ENCODE measurements around the gene ANXA3.

The ANXA3 gene

DNA sequence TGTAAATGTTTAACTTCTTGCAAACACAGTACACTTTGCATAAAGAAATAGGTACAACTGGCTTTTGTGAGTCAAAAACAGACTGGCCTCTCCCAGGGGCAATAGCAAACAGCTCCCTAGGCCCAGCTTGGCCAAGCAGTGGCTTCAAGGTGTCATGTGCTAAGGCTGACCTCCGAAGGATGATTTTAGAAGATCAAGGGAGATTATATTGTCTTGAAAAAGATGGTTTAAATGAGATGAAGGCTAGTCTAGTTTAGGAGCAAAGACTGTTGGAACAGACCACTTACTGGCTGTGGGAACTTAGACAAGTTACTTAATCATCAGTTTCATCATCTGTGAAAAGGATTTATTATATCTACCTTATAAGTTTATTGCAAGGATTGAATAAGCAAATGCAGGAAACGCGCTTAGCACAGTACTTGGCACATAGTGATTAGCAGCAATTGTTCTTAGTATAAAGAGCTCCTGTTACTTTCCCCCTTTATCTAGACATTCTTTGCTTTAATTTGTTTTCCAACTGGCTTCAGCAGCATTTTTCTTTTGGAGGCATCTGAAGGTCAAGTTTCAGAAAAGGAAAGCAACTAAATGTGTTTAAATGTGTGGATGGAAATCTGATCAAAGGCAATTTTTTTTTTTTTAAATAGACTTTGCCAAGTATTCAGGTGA, 17.2 kb downstream of the ANXA3 start:
- Histone ChIP-seq H3K4me1 (ENCODE audit: control insufficient read depth, insufficient read depth, low read length, poor library complexity, severe bottlenecking) (no peaks in the 10 kb centered on the region), H3K36me3 (ENCODE audit: control insufficient read depth, insufficient read depth, low read length) (no peaks in the 10 kb centered on the region), H3K9me3 (ENCODE audit: control insufficient read depth, low read length) (no peaks in the 10 kb centered on the region), H3K4me3 (ENCODE audit: insufficient read depth, low read depth, low read length, poor library complexity, severe bottlenecking) (no peak overlapping the region), H3K27me3 (replicated peaks; ENCODE audit: control insufficient read depth, insufficient read depth, low read length, poor library complexity, severe bottlenecking) (no peaks in the 10 kb centered on the region), H3K27ac (ENCODE audit: insufficient read depth, low read length, poor library complexity, severe bottlenecking) (no peak overlapping the region)
- no peak for DNase-seq

DNA sequence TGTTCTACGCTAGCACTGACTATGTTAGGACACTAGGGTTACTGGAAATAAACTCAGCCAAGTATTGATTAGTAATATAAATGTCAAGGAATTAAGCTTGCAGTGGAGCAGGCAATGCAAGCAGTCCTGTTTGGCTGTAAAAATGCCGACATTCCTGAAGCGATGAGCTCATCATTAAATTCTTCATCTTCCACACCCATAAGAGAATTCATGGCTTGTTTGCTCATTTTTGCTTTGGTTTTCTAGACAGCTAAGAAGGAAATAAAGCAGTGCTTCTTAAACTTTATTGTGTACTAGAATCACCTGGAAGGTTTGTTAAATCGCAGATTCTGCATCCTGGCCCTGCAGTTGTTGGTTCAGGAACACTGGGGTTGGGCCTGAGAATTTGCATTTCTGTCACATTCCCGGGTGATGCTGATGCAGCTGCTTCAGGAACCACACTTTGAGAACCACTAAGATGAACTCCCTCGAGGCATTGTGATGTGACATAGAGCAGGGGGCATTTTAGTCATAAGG, 17.8 kb downstream of the ANXA3 start:
- no peak for DNase-seq
- Histone ChIP-seq H3K9me3 (ENCODE audit: control insufficient read depth, low read length) (no peaks in the 10 kb centered on the region), H3K27me3 (replicated peaks; ENCODE audit: control insufficient read depth, insufficient read depth, low read length, poor library complexity, severe bottlenecking) (no peaks in the 10 kb centered on the region), H3K4me3 (ENCODE audit: insufficient read depth, low read depth, low read length, poor library complexity, severe bottlenecking) (no peak overlapping the region), H3K36me3 (ENCODE audit: control insufficient read depth, insufficient read depth, low read length) (no peaks in the 10 kb centered on the region), H3K4me1 (ENCODE audit: control insufficient read depth, insufficient read depth, low read length, poor library complexity, severe bottlenecking) (no peaks in the 10 kb centered on the region), H3K27ac (ENCODE audit: insufficient read depth, low read length, poor library complexity, severe bottlenecking) (no peak overlapping the region)

DNA sequence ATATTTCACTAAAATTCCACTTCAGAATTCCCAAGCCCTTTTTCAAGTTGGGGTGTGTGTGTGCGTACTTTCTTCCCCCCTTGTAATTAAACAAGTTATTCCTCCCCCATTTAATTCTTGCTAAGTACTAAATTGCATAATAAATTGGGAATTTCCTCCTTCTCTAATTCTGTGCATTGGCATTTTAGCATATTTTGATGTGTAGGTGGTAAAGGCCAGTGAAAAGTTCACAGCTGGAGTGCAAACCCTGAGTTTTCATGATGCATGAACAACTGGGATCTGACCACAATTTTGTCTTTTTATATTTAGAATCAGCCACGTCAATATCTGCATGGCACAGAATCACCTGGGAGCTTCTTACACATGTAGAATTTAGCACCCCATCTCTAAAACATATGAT, 18.5 kb downstream of the ANXA3 start:
- H3K27me3 ChIP-seq (replicated peaks; ENCODE audit: control insufficient read depth, insufficient read depth, low read length, poor library complexity, severe bottlenecking), result no peaks in the 10 kb centered on the region
- H3K9me3 ChIP-seq (ENCODE audit: control insufficient read depth, low read length), result no peaks in the 10 kb centered on the region
- DNase-seq, result no peak
- no peak overlapping the region for H3K4me3 ChIP-seq (ENCODE audit: insufficient read depth, low read depth, low read length, poor library complexity, severe bottlenecking)
- H3K4me1 ChIP-seq (ENCODE audit: control insufficient read depth, insufficient read depth, low read length, poor library complexity, severe bottlenecking), result no peaks in the 10 kb centered on the region
- no peaks in the 10 kb centered on the region for H3K36me3 ChIP-seq (ENCODE audit: control insufficient read depth, insufficient read depth, low read length)
- no peak overlapping the region for H3K27ac ChIP-seq (ENCODE audit: insufficient read depth, low read length, poor library complexity, severe bottlenecking)

DNA sequence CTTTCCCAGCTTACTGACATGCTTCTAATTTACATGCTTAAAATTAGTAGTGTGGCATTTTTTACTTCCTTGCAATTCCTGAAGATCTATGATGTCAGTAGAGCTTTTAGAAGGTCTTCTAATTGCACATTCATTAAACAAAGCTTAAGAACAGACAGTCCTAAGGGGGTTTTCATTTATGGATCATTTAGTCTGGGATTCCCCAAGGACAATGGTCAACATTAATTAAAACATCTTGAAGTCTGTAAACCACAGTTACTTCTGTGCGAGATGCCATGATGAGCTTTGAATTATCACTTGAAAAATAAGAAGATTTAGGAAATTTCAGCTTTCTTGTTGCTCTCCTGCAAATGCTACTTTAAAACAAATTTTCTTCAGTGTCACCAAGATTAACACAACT, 20.2 kb downstream of the ANXA3 start:
- H3K27me3 ChIP-seq (replicated peaks; ENCODE audit: control insufficient read depth, insufficient read depth, low read length, poor library complexity, severe bottlenecking), result no peaks in the 10 kb centered on the region
- H3K4me1 ChIP-seq (ENCODE audit: control insufficient read depth, insufficient read depth, low read length, poor library complexity, severe bottlenecking), result no peaks in the 10 kb centered on the region
- H3K27ac ChIP-seq (ENCODE audit: insufficient read depth, low read length, poor library complexity, severe bottlenecking), result no peak overlapping the region
- H3K4me3 ChIP-seq (ENCODE audit: insufficient read depth, low read depth, low read length, poor library complexity, severe bottlenecking), result no peak overlapping the region
- no peaks in the 10 kb centered on the region for H3K36me3 ChIP-seq (ENCODE audit: control insufficient read depth, insufficient read depth, low read length)
- DNase-seq, result no peak
- no peaks in the 10 kb centered on the region for H3K9me3 ChIP-seq (ENCODE audit: control insufficient read depth, low read length)

DNA sequence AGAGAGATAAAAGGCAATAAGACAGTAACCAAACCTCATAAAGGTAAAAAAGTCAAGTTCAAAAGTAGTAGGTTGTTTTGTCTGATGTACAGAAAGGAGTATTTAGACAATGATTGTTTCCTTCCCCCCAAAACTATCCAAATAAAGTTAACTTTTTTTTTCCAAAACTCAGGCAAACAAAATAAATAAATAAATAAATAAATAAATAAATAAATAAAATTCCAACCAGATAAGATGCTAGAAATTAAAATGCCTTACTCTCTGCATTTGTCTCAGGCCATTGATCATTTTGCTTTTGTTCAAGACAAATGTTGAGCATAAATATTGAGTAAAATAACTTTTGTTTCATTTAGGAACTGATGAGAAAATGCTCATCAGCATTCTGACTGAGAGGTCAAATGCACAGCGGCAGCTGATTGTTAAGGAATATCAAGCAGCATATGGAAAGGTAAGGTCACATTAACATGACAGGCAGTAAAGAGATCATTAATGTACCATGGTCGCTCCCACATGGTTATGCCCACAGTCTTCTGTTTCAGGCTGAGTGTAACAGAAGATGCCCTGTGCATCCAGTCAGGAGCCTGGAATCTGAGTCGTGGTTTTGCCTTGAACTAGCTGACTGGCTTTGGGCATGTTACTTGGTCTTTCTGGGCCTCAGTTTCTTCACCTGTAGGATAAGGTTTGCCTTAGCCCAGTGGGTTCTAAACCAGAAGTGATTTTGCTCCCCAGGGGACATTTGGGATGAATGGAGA, 27.3 kb downstream of the ANXA3 start:
- Histone ChIP-seq H3K4me1 (ENCODE audit: control insufficient read depth, insufficient read depth, low read length, poor library complexity, severe bottlenecking) (no peaks in the 10 kb centered on the region), H3K9me3 (ENCODE audit: control insufficient read depth, low read length) (no peaks in the 10 kb centered on the region), H3K36me3 (ENCODE audit: control insufficient read depth, insufficient read depth, low read length) (no peaks in the 10 kb centered on the region), H3K27me3 (replicated peaks; ENCODE audit: control insufficient read depth, insufficient read depth, low read length, poor library complexity, severe bottlenecking) (no peaks in the 10 kb centered on the region), H3K4me3 (ENCODE audit: insufficient read depth, low read depth, low read length, poor library complexity, severe bottlenecking) (no peak overlapping the region), H3K27ac (ENCODE audit: insufficient read depth, low read length, poor library complexity, severe bottlenecking) (no peak overlapping the region)
- no peak for DNase-seq

DNA sequence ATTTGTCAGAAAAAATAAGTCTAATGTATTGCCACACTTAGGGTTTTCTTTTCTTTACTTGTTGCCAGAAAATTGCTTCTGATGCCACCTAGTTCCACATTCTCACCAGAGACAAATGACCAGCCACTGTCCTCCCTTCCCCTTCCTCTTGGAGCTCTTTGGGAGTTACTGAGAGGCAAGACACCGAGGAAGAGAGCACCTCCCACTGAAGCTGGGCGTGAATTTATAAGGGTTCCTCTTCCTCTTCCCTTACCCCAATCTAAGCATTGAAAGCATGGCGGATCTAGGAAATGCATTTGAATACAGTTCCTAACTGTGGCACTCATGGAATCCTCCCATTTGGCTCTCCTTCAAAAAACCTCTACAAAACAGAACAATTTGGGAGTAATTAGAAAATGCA, 30.0 kb downstream of the ANXA3 start:
- Histone ChIP-seq H3K4me3 (ENCODE audit: insufficient read depth, low read depth, low read length, poor library complexity, severe bottlenecking) (no peak overlapping the region), H3K4me1 (ENCODE audit: control insufficient read depth, insufficient read depth, low read length, poor library complexity, severe bottlenecking) (no peaks in the 10 kb centered on the region), H3K27ac (ENCODE audit: insufficient read depth, low read length, poor library complexity, severe bottlenecking) (no peak overlapping the region), H3K9me3 (ENCODE audit: control insufficient read depth, low read length) (no peaks in the 10 kb centered on the region), H3K36me3 (ENCODE audit: control insufficient read depth, insufficient read depth, low read length) (no peaks in the 10 kb centered on the region), H3K27me3 (replicated peaks; ENCODE audit: control insufficient read depth, insufficient read depth, low read length, poor library complexity, severe bottlenecking) (no peaks in the 10 kb centered on the region)
- DNase-seq, result no peak

DNA sequence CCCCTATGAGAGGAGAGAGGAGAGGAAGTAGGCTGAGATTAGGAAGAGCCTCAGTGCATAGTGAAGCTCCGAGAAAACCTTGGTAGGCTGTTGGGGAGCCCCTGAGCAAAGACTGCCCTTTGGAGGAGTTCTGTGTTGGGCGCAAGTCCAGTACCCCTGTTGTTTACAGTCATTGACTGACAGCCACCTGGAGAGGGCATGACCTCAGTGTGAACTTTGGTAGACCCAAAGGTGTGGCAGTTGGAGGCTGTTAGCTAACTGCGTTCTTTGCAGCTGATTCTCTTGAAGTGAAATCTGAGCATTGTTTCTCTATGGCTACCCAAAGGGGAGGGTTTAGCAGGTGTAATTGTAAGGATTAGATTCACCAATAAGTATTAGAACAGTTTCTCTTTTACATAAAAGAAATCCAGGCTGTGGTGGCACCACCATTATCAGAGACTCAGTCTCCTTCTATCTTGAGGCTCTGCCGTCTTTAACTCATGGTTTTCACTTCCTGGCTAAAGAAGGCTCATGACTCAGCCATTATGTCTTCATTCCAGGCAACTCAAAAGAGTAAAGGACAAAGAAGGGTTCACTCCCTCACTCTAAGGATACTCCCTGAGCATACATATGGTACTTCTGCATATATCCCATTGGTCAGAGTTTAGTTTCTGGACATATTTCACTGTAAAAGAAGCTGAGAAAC, 33.4 kb downstream of the ANXA3 start:
- DNase-seq, result no peak
- Histone ChIP-seq H3K4me3 (ENCODE audit: insufficient read depth, low read depth, low read length, poor library complexity, severe bottlenecking) (no peak overlapping the region), H3K9me3 (ENCODE audit: control insufficient read depth, low read length) (no peaks in the 10 kb centered on the region), H3K36me3 (ENCODE audit: control insufficient read depth, insufficient read depth, low read length) (no peaks in the 10 kb centered on the region), H3K4me1 (ENCODE audit: control insufficient read depth, insufficient read depth, low read length, poor library complexity, severe bottlenecking) (no peaks in the 10 kb centered on the region), H3K27me3 (replicated peaks; ENCODE audit: control insufficient read depth, insufficient read depth, low read length, poor library complexity, severe bottlenecking) (no peaks in the 10 kb centered on the region), H3K27ac (ENCODE audit: insufficient read depth, low read length, poor library complexity, severe bottlenecking) (no peak overlapping the region)

DNA sequence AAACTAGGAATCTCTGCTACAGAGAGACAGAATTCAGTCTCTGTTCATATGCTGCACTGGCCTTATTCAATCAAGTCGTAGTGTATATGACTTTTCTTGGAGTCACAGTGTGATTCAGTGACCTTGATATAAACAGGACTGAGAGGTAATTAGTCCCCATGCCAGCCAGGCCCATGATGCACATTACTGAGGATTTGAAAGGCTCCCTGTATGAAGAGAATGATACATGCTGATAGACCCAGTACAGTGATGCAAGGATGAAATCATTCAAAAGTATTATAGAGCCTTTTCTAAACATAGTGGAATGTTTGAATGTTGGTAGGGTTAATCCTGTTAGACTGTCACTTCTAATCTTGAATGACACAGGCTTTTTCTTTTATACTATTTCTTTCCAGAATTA, 34.1 kb downstream of the ANXA3 start:
- no peak overlapping the region for H3K4me3 ChIP-seq (ENCODE audit: insufficient read depth, low read depth, low read length, poor library complexity, severe bottlenecking)
- H3K9me3 ChIP-seq (ENCODE audit: control insufficient read depth, low read length), result no peaks in the 10 kb centered on the region
- no peaks in the 10 kb centered on the region for H3K4me1 ChIP-seq (ENCODE audit: control insufficient read depth, insufficient read depth, low read length, poor library complexity, severe bottlenecking)
- H3K36me3 ChIP-seq (ENCODE audit: control insufficient read depth, insufficient read depth, low read length), result no peaks in the 10 kb centered on the region
- DNase-seq, result no peak
- no peak overlapping the region for H3K27ac ChIP-seq (ENCODE audit: insufficient read depth, low read length, poor library complexity, severe bottlenecking)
- H3K27me3 ChIP-seq (replicated peaks; ENCODE audit: control insufficient read depth, insufficient read depth, low read length, poor library complexity, severe bottlenecking), result no peaks in the 10 kb centered on the region

DNA sequence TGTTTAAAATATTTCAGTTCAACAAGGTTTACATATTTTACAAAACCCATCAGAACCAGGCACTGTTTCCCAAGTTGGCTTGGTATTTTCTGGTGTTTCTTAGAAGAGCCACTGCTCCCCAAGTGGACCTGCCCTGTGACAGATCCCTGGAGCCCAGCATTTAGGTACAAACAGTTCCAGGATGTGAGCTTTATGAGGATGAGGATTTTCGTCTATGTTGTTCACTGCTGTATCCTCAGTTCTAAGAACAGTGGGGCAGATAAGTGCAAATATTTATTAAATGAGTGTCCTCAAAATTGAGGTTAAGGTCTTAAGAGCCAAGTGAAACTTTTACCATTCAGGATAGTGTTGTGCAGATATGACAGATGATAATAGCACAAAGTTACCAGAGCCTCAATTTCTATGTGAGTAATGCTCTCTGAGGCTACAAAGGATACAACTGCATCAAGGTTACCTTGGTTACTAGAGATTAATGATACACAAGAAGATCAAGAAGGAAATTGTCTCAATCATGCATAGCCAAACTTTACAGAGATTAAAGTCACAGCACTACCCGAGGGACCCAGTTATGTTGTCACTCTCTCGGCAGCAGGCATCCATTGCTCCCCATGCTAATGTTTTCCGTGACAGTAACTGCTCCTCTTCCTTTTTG, 37.5 kb downstream of the ANXA3 start:
- Histone ChIP-seq H3K4me1 (ENCODE audit: control insufficient read depth, insufficient read depth, low read length, poor library complexity, severe bottlenecking) (no peaks in the 10 kb centered on the region), H3K9me3 (ENCODE audit: control insufficient read depth, low read length) (no peaks in the 10 kb centered on the region), H3K4me3 (ENCODE audit: insufficient read depth, low read depth, low read length, poor library complexity, severe bottlenecking) (no peak overlapping the region), H3K36me3 (ENCODE audit: control insufficient read depth, insufficient read depth, low read length) (no peaks in the 10 kb centered on the region), H3K27me3 (replicated peaks; ENCODE audit: control insufficient read depth, insufficient read depth, low read length, poor library complexity, severe bottlenecking) (no peaks in the 10 kb centered on the region), H3K27ac (ENCODE audit: insufficient read depth, low read length, poor library complexity, severe bottlenecking) (no peak overlapping the region)
- DNase-seq, result no peak

All from effector memory CD4-positive, alpha-beta T cell (primary cell).